ENCODE results near the gene PUM2. TPM values are rescaled to one million over a fixed set of nuclear protein-coding genes. Genes with fewer than 3 reads are reported as not detected.

Gene PUM2
- total RNA-seq, 2 experiments from 2014 or later = 88.4 to 96.8 TPM

- H3K27ac Mint-ChIP-seq = peak overlapping the region; percentile 54
- DNase-seq = peak; percentile 84
- H3K4me3 Mint-ChIP-seq = no peak overlapping the region
- peaks cover 11% of the 10 kb centered on the region for H3K9me3 Mint-ChIP-seq
- CTCF ChIA-PET = interaction anchor here (1.3 to 1.4 kb wide), 2 partner anchors 14 to 46 kb away, joined by 3 to 4 read pairs; no protein-coding TSS in a partner anchor
- H3K36me3 Mint-ChIP-seq (ENCODE audit: low read depth) = no peaks in the 10 kb centered on the region
- H3K4me1 Mint-ChIP-seq (ENCODE audit: low read depth) = peaks cover 25% of the 10 kb centered on the region
- H3K27me3 Mint-ChIP-seq (ENCODE audit: low read depth) = peaks cover 11% of the 10 kb centered on the region
- intact Hi-C loops (cut with micrococcal nuclease) = loop anchor here (1.0 to 5.0 kb wide), 5 partner anchors 14 to 463 kb away; partner anchors contain the start of genes LDAH and TTC32
These were observed 14.7 kb upstream of the PUM2 start for GRCh38 chr2:20365249-20365817.

DNA sequence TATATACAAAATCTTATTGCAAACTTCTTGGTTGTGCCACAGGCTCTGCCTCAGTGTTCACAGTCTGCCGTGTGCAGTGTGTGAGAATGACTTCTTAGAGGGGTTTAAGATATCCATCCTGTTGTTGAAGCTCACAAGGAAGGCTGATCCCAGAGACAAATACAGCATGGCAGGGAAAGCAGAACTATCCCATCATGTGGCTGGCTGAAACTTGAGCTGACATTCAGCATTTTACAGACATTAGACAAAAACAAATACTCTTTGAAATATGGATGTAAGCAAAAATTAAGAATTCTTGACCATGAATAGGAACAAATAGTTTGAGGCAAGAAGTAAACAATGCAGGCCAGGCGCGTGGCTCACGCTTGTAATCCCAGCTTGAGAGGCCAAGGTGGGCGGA lies 12.9 kb upstream of the PUM2 start:
- Mint-ChIP-seq H3K27ac (no peak overlapping the region), H3K4me1 (ENCODE audit: low read depth) (peaks cover 25% of the 10 kb centered on the region), H3K36me3 (ENCODE audit: low read depth) (no peaks in the 10 kb centered on the region), H3K4me3 (no peak overlapping the region), H3K9me3 (peaks cover 11% of the 10 kb centered on the region), H3K27me3 (ENCODE audit: low read depth) (peaks cover 1% of the 10 kb centered on the region)
- DNase-seq = no peak
- CTCF ChIA-PET = interaction anchor here (1.5 kb wide), 1 partner anchor 11 kb away, joined by 4 read pairs; no protein-coding TSS in a partner anchor
- intact Hi-C loops (cut with micrococcal nuclease) = no loop called here

GRCh38 chr2:20362701-20363435 lies 12.2 kb upstream of the PUM2 start:
- peaks cover 25% of the 10 kb centered on the region for H3K4me1 Mint-ChIP-seq (ENCODE audit: low read depth)
- H3K27me3 Mint-ChIP-seq (ENCODE audit: low read depth) = peaks cover 1% of the 10 kb centered on the region
- H3K9me3 Mint-ChIP-seq = peaks cover 6% of the 10 kb centered on the region
- intact Hi-C loops (cut with micrococcal nuclease) = no loop called here
- DNase-seq = no peak
- no peak overlapping the region for H3K4me3 Mint-ChIP-seq
- no peaks in the 10 kb centered on the region for H3K36me3 Mint-ChIP-seq (ENCODE audit: low read depth)
- H3K27ac Mint-ChIP-seq = no peak overlapping the region
- CTCF ChIA-PET = no interaction called here

DNA sequence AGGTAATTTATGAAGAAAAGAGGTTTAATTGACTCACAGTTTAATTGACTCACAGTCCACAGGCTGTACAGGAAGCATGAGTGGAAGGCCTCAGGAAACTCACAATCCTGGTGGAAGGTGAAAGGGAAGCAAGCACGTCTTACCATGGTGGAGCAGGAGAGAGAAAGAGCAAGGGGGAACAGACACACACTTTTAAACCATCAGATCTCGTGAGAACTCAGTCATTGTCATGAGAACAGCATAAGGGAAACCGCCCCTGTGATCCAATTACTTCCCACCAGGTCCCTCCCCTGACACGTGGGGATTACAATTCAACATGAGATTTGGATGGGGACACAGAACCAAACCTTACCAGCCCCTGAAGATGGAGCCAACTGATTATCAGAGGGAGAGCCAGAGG lies 11.2 kb upstream of the PUM2 start:
- Mint-ChIP-seq H3K27me3 (ENCODE audit: low read depth) (peaks cover 1% of the 10 kb centered on the region), H3K4me3 (no peak overlapping the region), H3K36me3 (ENCODE audit: low read depth) (no peaks in the 10 kb centered on the region), H3K4me1 (ENCODE audit: low read depth) (peaks cover 23% of the 10 kb centered on the region), H3K9me3 (no peaks in the 10 kb centered on the region), H3K27ac (no peak overlapping the region)
- CTCF ChIA-PET = no interaction called here
- DNase-seq = no peak
- intact Hi-C loops (cut with micrococcal nuclease) = no loop called here

DNA sequence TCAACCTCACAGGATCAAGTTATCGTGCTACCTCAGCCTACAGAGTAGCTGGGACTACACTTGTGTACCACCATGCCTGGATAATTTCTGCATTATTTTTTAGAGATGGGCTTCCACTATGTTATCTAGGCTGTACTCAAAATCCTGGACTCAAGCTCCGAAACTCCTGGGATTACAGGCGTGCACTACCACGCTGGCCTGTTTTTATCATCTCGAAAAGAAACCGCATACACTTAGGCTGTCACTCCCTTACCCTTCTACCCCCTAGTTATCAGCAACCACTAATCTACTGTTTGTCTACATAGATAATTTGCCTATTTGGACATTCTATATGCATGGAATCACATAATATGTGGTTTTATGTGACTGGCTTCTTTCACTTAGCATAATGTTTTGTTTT lies 8.5 kb upstream of the PUM2 start:
- no peaks in the 10 kb centered on the region for H3K9me3 Mint-ChIP-seq
- DNase-seq = no peak
- peaks cover 2% of the 10 kb centered on the region for H3K4me1 Mint-ChIP-seq (ENCODE audit: low read depth)
- H3K27ac Mint-ChIP-seq = no peak overlapping the region
- CTCF ChIA-PET = no interaction called here
- intact Hi-C loops (cut with micrococcal nuclease) = no loop called here
- H3K36me3 Mint-ChIP-seq (ENCODE audit: low read depth) = no peaks in the 10 kb centered on the region
- H3K4me3 Mint-ChIP-seq = no peak overlapping the region
- H3K27me3 Mint-ChIP-seq (ENCODE audit: low read depth) = peaks cover 1% of the 10 kb centered on the region

DNA sequence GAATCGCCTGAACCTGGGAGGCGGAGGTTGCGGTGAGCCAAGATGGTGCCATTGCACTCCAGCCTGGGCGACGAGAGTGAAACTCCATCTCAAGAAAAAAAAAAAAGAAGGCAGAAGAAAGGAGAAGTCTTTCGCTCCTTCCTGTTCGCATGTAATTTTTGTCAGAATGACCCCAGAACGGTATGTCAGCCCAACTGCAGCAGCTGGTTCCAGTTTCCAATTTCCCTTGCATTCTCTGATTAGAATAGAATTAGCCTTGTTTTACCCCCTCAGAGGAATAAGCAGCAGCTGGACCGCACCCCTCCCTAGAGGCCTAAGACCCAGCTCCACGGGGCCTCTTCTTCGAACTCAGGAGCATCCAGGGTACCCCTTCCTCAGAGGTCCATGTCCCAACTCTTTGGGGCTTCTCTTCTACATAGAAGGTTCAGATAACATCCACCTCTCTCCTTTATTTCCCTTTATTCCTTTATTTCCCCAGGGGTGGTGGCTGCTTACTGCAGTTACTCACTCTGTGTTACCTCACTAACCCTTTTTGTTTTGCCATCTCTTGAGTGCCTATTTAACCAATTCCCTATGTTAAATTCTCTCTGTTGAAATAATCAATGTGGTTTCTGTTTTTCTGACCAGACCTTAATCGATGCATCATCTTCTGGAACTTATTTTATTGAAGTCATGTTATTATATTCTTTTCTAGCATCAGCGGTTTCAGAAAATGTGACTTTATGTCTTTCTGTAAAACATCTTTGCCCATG lies 7.2 kb upstream of the PUM2 start:
- H3K4me3 Mint-ChIP-seq = no peak overlapping the region
- no peak overlapping the region for H3K27ac Mint-ChIP-seq
- H3K4me1 Mint-ChIP-seq (ENCODE audit: low read depth) = peaks cover 2% of the 10 kb centered on the region
- intact Hi-C loops (cut with micrococcal nuclease) = no loop called here
- no peaks in the 10 kb centered on the region for H3K9me3 Mint-ChIP-seq
- no peak for DNase-seq
- CTCF ChIA-PET = no interaction called here
- H3K36me3 Mint-ChIP-seq (ENCODE audit: low read depth) = no peaks in the 10 kb centered on the region
- H3K27me3 Mint-ChIP-seq (ENCODE audit: low read depth) = peaks cover 1% of the 10 kb centered on the region

DNA sequence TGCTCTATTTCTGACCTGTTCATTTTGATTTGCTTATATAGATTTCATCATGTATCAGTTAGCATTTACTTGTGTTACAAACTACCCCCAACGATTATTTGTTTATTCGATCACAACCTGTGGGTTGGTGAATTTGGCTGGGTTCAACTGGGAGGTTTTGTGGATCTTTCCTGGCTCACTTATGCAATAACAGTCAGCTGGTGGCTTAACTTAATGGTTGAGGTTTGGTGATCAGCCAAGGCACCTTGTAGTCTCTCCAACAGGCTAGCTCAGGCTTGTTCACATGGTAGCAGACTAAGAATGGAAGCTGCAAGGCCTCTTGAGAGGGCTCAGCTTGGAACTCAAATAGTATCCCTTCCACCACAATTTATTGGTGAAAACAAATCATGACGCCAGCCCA lies 5.4 kb upstream of the PUM2 start:
- intact Hi-C loops (cut with micrococcal nuclease) = no loop called here
- no peak for DNase-seq
- no peaks in the 10 kb centered on the region for H3K36me3 Mint-ChIP-seq (ENCODE audit: low read depth)
- CTCF ChIA-PET = no interaction called here
- no peak overlapping the region for H3K4me3 Mint-ChIP-seq
- H3K4me1 Mint-ChIP-seq (ENCODE audit: low read depth) = no peaks in the 10 kb centered on the region
- no peaks in the 10 kb centered on the region for H3K27me3 Mint-ChIP-seq (ENCODE audit: low read depth)
- no peaks in the 10 kb centered on the region for H3K9me3 Mint-ChIP-seq
- no peak overlapping the region for H3K27ac Mint-ChIP-seq

DNA sequence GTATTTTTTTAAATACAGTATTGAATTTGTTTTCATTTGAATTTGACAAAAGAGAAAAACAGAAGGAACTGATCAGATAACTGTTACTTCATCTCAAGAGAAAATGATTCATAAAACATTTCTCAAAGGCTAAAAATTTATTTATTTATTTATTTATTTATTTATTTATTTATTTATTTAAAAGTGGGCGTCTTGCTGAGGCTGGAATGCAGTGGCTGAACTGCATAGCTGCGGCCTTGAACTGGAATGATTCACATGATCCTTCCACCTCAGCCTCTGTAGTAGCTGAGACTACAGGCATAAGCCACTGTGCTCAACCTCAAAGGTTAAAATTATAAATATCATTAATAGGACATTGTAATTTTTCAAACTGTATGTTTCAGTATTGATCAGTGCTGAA lies 4.5 kb upstream of the PUM2 start:
- H3K27ac Mint-ChIP-seq = no peak overlapping the region
- CTCF ChIA-PET = no interaction called here
- H3K9me3 Mint-ChIP-seq = no peaks in the 10 kb centered on the region
- H3K4me3 Mint-ChIP-seq = no peak overlapping the region
- H3K27me3 Mint-ChIP-seq (ENCODE audit: low read depth) = no peaks in the 10 kb centered on the region
- intact Hi-C loops (cut with micrococcal nuclease) = no loop called here
- no peak for DNase-seq
- no peaks in the 10 kb centered on the region for H3K36me3 Mint-ChIP-seq (ENCODE audit: low read depth)
- H3K4me1 Mint-ChIP-seq (ENCODE audit: low read depth) = no peaks in the 10 kb centered on the region

GRCh38 chr2:20353241-20353992 lies 2.8 kb upstream of the PUM2 start:
- peaks cover 7% of the 10 kb centered on the region for H3K4me1 Mint-ChIP-seq (ENCODE audit: low read depth)
- no peak overlapping the region for H3K4me3 Mint-ChIP-seq
- H3K36me3 Mint-ChIP-seq (ENCODE audit: low read depth) = peaks cover 7% of the 10 kb centered on the region
- H3K9me3 Mint-ChIP-seq = no peaks in the 10 kb centered on the region
- no peak for DNase-seq
- intact Hi-C loops (cut with micrococcal nuclease) = no loop called here
- CTCF ChIA-PET = interaction anchor here (0.5 to 1.4 kb wide), 7 partner anchors 8 to 94 kb away, joined by 3 to 8 read pairs (median 4); partner anchors contain the start of gene RHOB
- no peaks in the 10 kb centered on the region for H3K27me3 Mint-ChIP-seq (ENCODE audit: low read depth)
- H3K27ac Mint-ChIP-seq = no peak overlapping the region

DNA sequence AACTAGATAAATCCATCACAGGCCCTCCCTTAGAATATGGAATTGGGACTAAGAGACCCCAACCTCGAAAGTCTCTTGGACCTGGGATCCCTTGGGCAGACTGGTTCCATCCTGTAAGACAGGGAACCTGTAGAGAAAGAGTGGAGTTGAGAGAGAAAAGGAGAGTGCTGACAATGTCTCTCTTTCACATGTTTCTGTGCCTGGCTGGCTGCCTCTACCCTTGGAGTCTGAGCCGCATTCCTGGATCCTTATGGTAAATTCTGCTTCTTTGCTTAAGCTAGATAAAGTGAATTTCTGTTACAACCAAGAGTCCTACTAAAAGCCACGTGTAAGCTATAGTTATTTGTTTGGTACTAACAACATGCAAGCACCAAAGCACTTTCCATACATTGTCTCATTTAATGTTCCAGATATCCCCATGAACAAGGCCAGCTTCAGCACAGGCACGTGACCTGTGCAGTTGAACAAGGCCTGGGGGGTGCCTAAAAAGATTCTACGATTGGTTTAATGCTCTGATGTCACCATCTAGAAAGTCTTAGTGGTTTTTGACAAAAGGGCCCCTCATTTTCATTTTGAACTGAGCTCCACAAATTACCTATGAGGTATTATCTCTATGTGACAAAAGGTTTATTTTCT lies 2.1 kb upstream of the PUM2 start:
- Mint-ChIP-seq H3K36me3 (ENCODE audit: low read depth) (peaks cover 11% of the 10 kb centered on the region), H3K9me3 (no peaks in the 10 kb centered on the region), H3K27me3 (ENCODE audit: low read depth) (no peaks in the 10 kb centered on the region), H3K4me1 (ENCODE audit: low read depth) (peaks cover 11% of the 10 kb centered on the region), H3K4me3 (no peak overlapping the region), H3K27ac (no peak overlapping the region)
- CTCF ChIA-PET = interaction anchor here (0.5 to 2.1 kb wide), 8 partner anchors 9 to 94 kb away, joined by 3 to 9 read pairs (median 5); partner anchors contain the start of gene RHOB
- no peak for DNase-seq
- intact Hi-C loops (cut with micrococcal nuclease) = no loop called here

DNA sequence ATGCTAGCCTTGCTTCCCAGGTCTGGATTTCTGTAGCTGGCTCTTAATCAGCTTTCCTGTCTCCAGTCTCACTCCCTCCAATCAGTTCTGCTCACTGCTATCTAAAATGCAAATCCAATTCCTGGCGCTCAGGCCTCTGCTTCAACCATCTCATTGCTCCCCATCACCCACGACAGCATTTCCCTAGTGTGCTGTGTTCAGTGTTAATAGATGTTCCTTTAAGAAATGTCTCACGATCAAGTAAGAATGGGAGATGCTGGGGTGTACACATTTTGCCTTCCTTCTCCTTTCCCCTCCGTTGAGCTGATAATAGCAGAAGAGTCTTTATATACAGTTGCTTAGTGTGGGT lies 1.6 kb upstream of the PUM2 start:
- CTCF ChIA-PET = interaction anchor here (1.2 to 2.1 kb wide), 5 partner anchors 8 to 64 kb away, joined by 3 to 9 read pairs (median 4); no protein-coding TSS in a partner anchor
- no peak for DNase-seq
- intact Hi-C loops (cut with micrococcal nuclease) = no loop called here
- no peak overlapping the region for H3K27ac Mint-ChIP-seq
- H3K4me3 Mint-ChIP-seq = no peak overlapping the region
- no peaks in the 10 kb centered on the region for H3K27me3 Mint-ChIP-seq (ENCODE audit: low read depth)
- H3K4me1 Mint-ChIP-seq (ENCODE audit: low read depth) = peaks cover 15% of the 10 kb centered on the region
- H3K9me3 Mint-ChIP-seq = no peaks in the 10 kb centered on the region
- H3K36me3 Mint-ChIP-seq (ENCODE audit: low read depth) = peaks cover 14% of the 10 kb centered on the region
